GM06990 (cell line): Measurements from ENCODE around the gene KASH5.

ENCODE experiments used
- DNase-seq: peaks from one replicate; pipeline ENCODE4 v3.0.0-alpha.2; 2011; ENCODE audit not compliant: insufficient read length; ENCODE audit errors: extremely low read depth
- H3K27me3 ChIP-seq: replicated peaks from 2 replicates; pipeline ENCODE4 v1.6.0; 2011; ENCODE audit warnings: low read length; ENCODE audit not compliant: control insufficient read depth, insufficient read depth
- H3K36me3 ChIP-seq: 2 replicates; pipeline ENCODE4 v1.5.1; 2011; ENCODE audit warnings: low read length; ENCODE audit not compliant: control insufficient read depth, insufficient read depth
- H3K4me3 ChIP-seq: replicated peaks from 2 replicates; pipeline ENCODE4 v1.5.1; 2011; ENCODE audit warnings: low read depth, mild to moderate bottlenecking, control low read depth, low read length
- TF ChIP-seq, protein P1 (sequence below): IDR thresholded peaks from 2 replicates; pipeline ENCODE4 v1.5.1; 2011; ENCODE audit warnings: low read length, control low read depth, mild to moderate bottlenecking, inconsistent platforms; ENCODE audit not compliant: insufficient read depth, poor library complexity, severe bottlenecking

The KASH5 gene

GRCh38 chr19:49347835-49348234 is 40.2 kb upstream of the KASH5 start:
- H3K4me3 ChIP-seq = no peak overlapping the region
- H3K36me3 ChIP-seq = no peaks in the 10 kb centered on the region
- DNase-seq = no peak
- no peaks in the 10 kb centered on the region; the same call in 1 of the 2 replicates for H3K27me3 ChIP-seq
- TF ChIP-seq, protein P1, sequence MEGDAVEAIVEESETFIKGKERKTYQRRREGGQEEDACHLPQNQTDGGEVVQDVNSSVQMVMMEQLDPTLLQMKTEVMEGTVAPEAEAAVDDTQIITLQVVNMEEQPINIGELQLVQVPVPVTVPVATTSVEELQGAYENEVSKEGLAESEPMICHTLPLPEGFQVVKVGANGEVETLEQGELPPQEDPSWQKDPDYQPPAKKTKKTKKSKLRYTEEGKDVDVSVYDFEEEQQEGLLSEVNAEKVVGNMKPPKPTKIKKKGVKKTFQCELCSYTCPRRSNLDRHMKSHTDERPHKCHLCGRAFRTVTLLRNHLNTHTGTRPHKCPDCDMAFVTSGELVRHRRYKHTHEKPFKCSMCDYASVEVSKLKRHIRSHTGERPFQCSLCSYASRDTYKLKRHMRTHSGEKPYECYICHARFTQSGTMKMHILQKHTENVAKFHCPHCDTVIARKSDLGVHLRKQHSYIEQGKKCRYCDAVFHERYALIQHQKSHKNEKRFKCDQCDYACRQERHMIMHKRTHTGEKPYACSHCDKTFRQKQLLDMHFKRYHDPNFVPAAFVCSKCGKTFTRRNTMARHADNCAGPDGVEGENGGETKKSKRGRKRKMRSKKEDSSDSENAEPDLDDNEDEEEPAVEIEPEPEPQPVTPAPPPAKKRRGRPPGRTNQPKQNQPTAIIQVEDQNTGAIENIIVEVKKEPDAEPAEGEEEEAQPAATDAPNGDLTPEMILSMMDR = no peak

GRCh38 chr19:49348305-49349189 is 39.5 kb upstream of the KASH5 start:
- Histone ChIP-seq H3K36me3 (no peaks in the 10 kb centered on the region), H3K27me3 (no peaks in the 10 kb centered on the region; the same call in 1 of the 2 replicates), H3K4me3 (no peak overlapping the region)
- DNase-seq = no peak
- TF ChIP-seq, protein P1 = no peak

GRCh38 chr19:49349567-49349966 is 38.5 kb upstream of the KASH5 start:
- no peaks in the 10 kb centered on the region; the same call in 1 of the 2 replicates for H3K27me3 ChIP-seq
- TF ChIP-seq, protein P1 = no peak
- DNase-seq = no peak
- H3K36me3 ChIP-seq = no peaks in the 10 kb centered on the region
- no peak overlapping the region for H3K4me3 ChIP-seq

DNA sequence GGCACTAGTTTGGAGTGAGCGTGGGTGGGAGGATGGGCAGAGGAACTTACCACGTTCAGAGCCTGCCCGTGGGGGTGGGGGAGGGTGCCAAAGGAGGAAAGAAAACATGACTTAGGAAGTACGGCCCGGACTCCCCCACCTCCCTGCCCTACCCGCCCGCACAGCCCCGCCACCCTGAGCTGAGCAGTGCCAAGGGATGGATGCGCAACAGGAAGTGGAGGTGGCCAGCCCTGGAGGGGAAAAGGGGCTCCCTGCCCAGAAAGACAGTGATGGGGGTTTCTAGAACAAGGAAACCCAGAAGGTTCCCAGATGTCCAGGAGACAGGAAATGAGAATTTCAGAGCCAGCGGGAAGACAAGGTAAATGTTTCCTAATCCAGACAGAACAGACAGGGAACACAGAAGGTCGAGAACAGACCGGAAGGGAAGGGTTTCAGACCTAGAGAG is 32.1 kb upstream of the KASH5 start:
- no peak for DNase-seq
- Histone ChIP-seq H3K4me3 (no peak overlapping the region), H3K27me3 (peaks cover 1% of the 10 kb centered on the region; the same call in 1 of the 2 replicates), H3K36me3 (no peaks in the 10 kb centered on the region)
- TF ChIP-seq, protein P1 = no peak

DNA sequence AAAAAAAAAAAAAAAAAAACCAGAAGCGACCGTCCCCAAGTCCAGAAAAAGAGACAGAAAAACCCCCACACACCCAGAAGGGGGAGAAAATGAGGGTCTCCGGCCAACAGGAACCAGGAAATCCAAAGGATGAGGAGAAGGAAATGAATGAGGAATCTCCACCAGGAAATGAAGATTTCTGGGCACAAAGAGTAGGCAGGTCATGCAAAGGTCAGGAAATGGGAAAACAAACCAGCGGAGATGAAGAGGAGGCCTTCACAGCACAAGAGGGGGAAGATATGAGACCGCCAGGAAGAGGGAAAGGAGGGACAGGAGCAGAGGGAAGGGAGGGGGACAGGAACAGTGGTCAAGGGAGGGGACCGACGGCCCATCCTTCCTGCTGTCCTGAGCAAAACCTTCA is 31.7 kb upstream of the KASH5 start:
- no peak for DNase-seq
- no peak overlapping the region for H3K4me3 ChIP-seq
- TF ChIP-seq, protein P1 = no peak
- H3K27me3 ChIP-seq = peaks cover 1% of the 10 kb centered on the region; the same call in 1 of the 2 replicates
- H3K36me3 ChIP-seq = no peaks in the 10 kb centered on the region
